Measurements from ENCODE around the gene RANGRF. TPM values are rescaled to one million over a fixed set of nuclear protein-coding genes. Genes with fewer than 3 reads are reported as not detected.
A peak's percentile ranks its signal among the peaks of the same experiment; 100 is the strongest.

Gene RANGRF
- polyA plus RNA-seq, 1 of the 3 experiments (the other 2 are of a cell fraction) = 55.9 TPM

GRCh38 chr17:8248751-8249607 lies 39.5 kb upstream of the RANGRF start, which contains the start of gene PFAS (continued):
- TF ChIP-seq REST (IDR thresholded peaks at IDR 0.05; ENCODE audit: low read depth, low read length) (peak; percentile 22; the same call in 1 of the 2 replicates), USF1 (IDR thresholded peaks at IDR 0.05; ENCODE audit: borderline replicate concordance, low read depth) (no peak), FOXJ3 (CRISPR knock-in tag; IDR thresholded peaks at IDR 0.05) (no peak), GATA2 (CRISPR knock-in tag; IDR thresholded peaks at IDR 0.05) (no peak), GABPA (IDR thresholded peaks at IDR 0.05; ENCODE audit: low read depth) (no peak; the same call in 1 of the 2 replicates), POLR2AphosphoS5 (IDR thresholded peaks at IDR 0.05; ENCODE audit: low read depth, low read length) (peak; percentile 81), YY1 (IDR thresholded peaks at IDR 0.05; ENCODE audit: low read depth) (peak; percentile 65), SIN3A (IDR thresholded peaks at IDR 0.05; ENCODE audit: borderline replicate concordance, low read depth, low read length) (peak; percentile 99), MXI1 (IDR thresholded peaks at IDR 0.05; ENCODE audit: low read depth, low read length) (peak; percentile 100), CTCF (IDR thresholded peaks at IDR 0.05) (no peak), ZBTB33 (IDR thresholded peaks at IDR 0.05; ENCODE audit: borderline replicate concordance, low read depth) (peak; percentile 56; the same call in 1 of the 2 replicates), IRF3 (IDR thresholded peaks at IDR 0.05; ENCODE audit: low read depth, low read length) (no peak), ELF1 (IDR thresholded peaks at IDR 0.05) (no peak; the same call in 1 of the 2 replicates), NRF1 (IDR thresholded peaks at IDR 0.05; ENCODE audit: low read depth, low read length) (0 out of 2 replicates have a peak, but pooled peaks have one; percentile 11), USF2 (IDR thresholded peaks at IDR 0.05; ENCODE audit: borderline replicate concordance, low read depth, low read length) (no peak)

Measured in SK-N-SH (cell line).